HFF-Myc (cell line): ENCODE results near the gene VTI1A.
A peak's percentile ranks its signal among the peaks of the same experiment; 100 is the strongest.
"Not testable (repeated sequence)": the region's sequence is repeated elsewhere in the genome, so short reads cannot be mapped to it uniquely, and the experiment has no call there.

ENCODE experiments used
- DNase-seq: peaks from one replicate; pipeline ENCODE4 v3.0.0-alpha.2; 2011; ENCODE audit warnings: low read depth; ENCODE audit errors: extremely low read depth
- H3K4me3 ChIP-seq: replicated peaks from 2 replicates; pipeline ENCODE4 v1.5.1; 2011; ENCODE audit warnings: low read depth, mild to moderate bottlenecking, control low read depth, low read length
- TF ChIP-seq, protein P1 (sequence below): IDR thresholded peaks from 2 replicates; pipeline ENCODE4 v1.5.1; 2012; ENCODE audit warnings: mild to moderate bottlenecking, low read depth, low read length, control low read depth; ENCODE audit errors: missing control alignments

VTI1A gene

GRCh38 chr10:112855134-112855533 lies 408.1 kb downstream of the VTI1A start:
- no peak overlapping the region for H3K4me3 ChIP-seq
- DNase-seq: peak; percentile 35

DNA sequence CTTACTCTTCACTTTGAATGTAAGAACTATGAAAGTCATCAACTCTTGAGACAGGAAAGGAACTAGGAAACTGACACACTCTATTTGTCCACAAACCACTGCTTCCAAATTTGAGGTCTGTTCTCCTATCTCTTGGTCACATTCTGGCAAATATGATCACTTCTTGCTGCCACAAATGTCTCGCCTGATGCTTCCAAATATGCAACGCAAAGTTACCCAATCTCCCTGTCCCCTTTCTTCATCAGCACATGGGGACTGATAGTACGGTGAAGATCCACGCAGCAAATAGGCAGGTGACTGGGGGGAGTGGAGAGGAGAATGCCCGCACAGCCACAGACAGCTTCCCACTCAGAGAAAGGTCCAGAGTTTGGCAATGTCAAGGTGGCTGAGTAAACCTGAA lies 410.5 kb downstream of the VTI1A start:
- TF ChIP-seq, protein P1, sequence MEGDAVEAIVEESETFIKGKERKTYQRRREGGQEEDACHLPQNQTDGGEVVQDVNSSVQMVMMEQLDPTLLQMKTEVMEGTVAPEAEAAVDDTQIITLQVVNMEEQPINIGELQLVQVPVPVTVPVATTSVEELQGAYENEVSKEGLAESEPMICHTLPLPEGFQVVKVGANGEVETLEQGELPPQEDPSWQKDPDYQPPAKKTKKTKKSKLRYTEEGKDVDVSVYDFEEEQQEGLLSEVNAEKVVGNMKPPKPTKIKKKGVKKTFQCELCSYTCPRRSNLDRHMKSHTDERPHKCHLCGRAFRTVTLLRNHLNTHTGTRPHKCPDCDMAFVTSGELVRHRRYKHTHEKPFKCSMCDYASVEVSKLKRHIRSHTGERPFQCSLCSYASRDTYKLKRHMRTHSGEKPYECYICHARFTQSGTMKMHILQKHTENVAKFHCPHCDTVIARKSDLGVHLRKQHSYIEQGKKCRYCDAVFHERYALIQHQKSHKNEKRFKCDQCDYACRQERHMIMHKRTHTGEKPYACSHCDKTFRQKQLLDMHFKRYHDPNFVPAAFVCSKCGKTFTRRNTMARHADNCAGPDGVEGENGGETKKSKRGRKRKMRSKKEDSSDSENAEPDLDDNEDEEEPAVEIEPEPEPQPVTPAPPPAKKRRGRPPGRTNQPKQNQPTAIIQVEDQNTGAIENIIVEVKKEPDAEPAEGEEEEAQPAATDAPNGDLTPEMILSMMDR: no peak
- no peak overlapping the region for H3K4me3 ChIP-seq
- DNase-seq: no peak

More at GRCh38 chr10:112855134-112855533, 408.1 kb downstream of the VTI1A start:
- TF ChIP-seq, protein P1: no peak

DNA sequence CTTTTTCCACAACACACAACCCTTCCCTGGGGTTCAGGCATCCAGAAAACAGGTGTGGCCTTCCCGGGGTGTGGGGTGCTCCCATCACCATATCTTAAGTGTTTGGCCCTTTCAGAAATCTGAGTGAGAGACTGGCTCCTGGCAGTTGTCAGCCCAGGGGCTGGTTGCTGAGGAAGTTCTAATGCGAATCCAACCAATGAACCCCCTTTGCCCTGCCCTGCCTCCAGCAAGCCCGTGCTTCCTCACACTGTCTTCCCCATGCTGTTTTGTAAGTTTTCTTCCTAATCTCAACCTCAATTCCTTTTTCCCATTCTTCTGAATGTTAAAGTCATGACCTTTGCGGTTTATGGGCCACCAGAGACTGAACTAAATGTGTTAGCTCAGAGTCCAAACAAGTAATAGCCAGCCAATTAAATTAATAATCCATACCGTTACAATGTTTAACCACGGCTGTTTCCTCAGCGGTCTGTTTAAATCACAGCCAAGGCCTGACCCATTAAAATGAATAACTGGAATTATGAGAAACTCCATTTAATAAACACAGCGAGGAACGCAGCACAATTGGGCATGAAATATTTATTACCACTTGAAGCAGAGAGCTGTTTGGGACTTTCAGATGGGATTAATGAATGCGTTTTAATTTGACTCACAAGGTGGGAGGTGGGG lies 412.1 kb downstream of the VTI1A start:
- TF ChIP-seq, protein P1: no peak
- DNase-seq: no peak
- H3K4me3 ChIP-seq: no peak overlapping the region

GRCh38 chr10:112859793-112860192 lies 412.8 kb downstream of the VTI1A start:
- H3K4me3 ChIP-seq: no peak overlapping the region
- TF ChIP-seq, protein P1: no peak
- DNase-seq: no peak

DNA sequence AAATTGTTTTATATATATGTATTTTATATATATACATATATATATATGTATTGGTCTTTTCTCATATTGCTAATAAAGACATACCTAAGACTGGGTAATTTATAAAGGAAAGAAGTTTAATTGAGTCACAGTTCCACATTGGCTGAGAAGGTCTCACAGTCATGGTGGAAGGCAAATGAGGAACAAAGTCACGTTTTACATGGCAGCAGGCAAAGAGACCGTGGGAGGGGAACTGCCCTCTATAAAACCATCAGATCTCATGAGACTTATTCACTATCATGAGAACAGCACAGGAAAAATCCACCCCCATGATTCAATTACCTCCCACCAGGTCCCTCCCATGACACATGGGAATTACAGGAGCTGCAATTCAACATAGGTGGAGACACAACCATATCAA lies 416.4 kb downstream of the VTI1A start:
- not testable (repeated sequence) for DNase-seq

More for the DNA sequence above, 416.4 kb downstream of the VTI1A start:
- H3K4me3 ChIP-seq: not testable (repeated sequence)
